Kidney epithelial cell (primary cell): Measurements from ENCODE around the gene HOXD8. TPM values are rescaled to one million over a fixed set of nuclear protein-coding genes. Genes with fewer than 3 reads are reported as not detected.

Experiments used
- DNase-seq: peaks from one replicate; pipeline ENCODE4 v3.0.0-alpha.2; 2010; ENCODE audit warnings: low read depth
- H3K27me3 ChIP-seq: 2 replicates; pipeline ENCODE4 v1.6.0; 2011; ENCODE audit warnings: low read length; ENCODE audit not compliant: control insufficient read depth, insufficient read depth
- H3K36me3 ChIP-seq: 2 replicates; pipeline ENCODE4 v1.5.1; 2011; ENCODE audit warnings: low read length; ENCODE audit not compliant: control insufficient read depth, insufficient read depth
- H3K4me3 ChIP-seq: 2 replicates; pipeline ENCODE4 v1.5.1; 2011; ENCODE audit warnings: low read depth, mild to moderate bottlenecking, control low read depth, low read length
- total RNA-seq: library from RNA; depleted of rRNA; stranded (reverse); fragments of >200 nt; gene quantifications from 2 replicates; pipeline ENCODE4 v1.2.3, GENCODE V29; 2015
- TF ChIP-seq, protein P1 (sequence below): IDR thresholded peaks from 2 replicates; pipeline ENCODE4 v1.5.1; 2011; ENCODE audit warnings: mild to moderate bottlenecking, moderate library complexity, low read length, control low read depth, inconsistent platforms; ENCODE audit not compliant: insufficient read depth, poor library complexity, severe bottlenecking

HOXD8 gene
- total RNA-seq, 1 donor from 2014 or later = 18.1 TPM

DNA sequence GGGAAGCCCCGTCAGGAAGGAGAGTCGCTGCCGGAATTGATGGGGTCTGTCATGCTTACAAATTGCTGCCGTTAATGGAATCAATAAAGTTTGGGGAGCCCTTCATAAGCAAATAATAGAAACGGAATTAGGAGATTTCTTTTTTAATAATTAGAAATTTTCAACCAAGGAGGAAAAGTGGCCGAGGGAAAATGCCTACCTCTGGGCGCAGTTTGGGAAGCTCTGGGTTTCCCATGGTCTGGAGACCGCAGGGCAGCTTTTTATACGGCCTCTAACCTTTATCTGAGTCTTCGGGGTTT, 47.0 kb upstream of the HOXD8 start:
- Histone ChIP-seq H3K36me3 (no peaks in the 10 kb centered on the region), H3K27me3 (peaks cover 91% of the 10 kb centered on the region), H3K4me3 (no peak overlapping the region)
- TF ChIP-seq, protein P1, sequence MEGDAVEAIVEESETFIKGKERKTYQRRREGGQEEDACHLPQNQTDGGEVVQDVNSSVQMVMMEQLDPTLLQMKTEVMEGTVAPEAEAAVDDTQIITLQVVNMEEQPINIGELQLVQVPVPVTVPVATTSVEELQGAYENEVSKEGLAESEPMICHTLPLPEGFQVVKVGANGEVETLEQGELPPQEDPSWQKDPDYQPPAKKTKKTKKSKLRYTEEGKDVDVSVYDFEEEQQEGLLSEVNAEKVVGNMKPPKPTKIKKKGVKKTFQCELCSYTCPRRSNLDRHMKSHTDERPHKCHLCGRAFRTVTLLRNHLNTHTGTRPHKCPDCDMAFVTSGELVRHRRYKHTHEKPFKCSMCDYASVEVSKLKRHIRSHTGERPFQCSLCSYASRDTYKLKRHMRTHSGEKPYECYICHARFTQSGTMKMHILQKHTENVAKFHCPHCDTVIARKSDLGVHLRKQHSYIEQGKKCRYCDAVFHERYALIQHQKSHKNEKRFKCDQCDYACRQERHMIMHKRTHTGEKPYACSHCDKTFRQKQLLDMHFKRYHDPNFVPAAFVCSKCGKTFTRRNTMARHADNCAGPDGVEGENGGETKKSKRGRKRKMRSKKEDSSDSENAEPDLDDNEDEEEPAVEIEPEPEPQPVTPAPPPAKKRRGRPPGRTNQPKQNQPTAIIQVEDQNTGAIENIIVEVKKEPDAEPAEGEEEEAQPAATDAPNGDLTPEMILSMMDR = no peak
- DNase-seq = no peak

GRCh38 chr2:176082824-176083751, 46.4 kb upstream of the HOXD8 start:
- no peak for DNase-seq
- Histone ChIP-seq H3K36me3 (no peaks in the 10 kb centered on the region), H3K4me3 (no peak overlapping the region), H3K27me3 (peaks cover 96% of the 10 kb centered on the region)
- TF ChIP-seq, protein P1 = no peak

DNA sequence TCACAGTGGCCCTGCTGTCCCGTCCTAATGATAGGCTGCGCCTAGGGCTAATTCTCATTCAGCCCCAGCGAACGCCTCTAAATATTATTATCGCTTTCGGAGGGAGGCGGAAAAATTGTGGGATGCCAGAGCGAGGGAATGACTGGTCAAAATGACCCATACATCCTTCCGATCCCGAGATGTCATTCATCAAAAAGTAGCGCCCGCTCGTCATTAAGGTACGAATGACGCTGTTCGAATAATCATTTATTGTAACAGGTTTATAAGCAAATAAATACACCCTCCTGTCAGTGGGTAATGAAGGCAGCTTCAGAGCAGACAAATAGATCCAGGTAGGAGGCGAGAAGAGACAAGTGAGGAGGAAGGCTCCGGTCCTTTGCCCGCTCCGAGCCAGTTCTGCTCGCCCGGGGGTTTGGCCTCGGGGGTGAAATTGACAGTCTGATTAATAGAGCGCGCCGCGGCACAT, 45.7 kb upstream of the HOXD8 start, which contains the start of gene EVX2:
Gene EVX2, minus strand, starts transcription at position 167 of the 466 bp plus-strand sequence. CDS start 186 bp downstream, outside the sequence.
- Histone ChIP-seq H3K27me3 (peaks cover 96% of the 10 kb centered on the region), H3K4me3 (no peak within 1 kb of the TSS), H3K36me3 (no peaks in the 10 kb centered on the region)
- TF ChIP-seq, protein P1 = no peak
- no peak for DNase-seq

DNA sequence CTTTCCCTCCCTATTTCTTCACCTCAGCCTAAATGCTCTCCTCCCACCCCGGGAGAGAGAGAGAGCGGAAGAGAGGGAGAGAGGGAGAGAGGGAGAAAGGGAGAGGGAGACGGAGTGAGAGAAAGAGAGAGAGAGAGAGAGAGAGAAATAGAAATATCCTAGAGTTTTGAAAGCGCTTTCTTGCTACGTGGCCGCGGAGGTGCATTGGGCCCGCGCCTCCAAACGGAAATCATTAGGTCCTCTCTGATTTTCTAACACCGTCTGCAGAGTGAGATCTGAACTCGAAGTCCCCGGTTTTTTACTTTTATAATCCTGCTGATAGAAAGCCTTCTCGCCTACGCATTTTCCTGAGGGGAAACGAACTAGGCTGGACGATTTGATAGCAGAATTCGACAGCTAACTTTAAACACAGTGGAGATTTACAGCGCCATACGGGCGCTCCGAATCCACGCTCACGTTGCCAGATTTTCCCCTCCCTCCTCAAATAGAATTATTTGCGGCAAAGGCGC, 44.8 kb upstream of the HOXD8 start:
- Histone ChIP-seq H3K27me3 (peaks cover 96% of the 10 kb centered on the region), H3K4me3 (no peak overlapping the region), H3K36me3 (no peaks in the 10 kb centered on the region)
- TF ChIP-seq, protein P1 = no peak
- no peak for DNase-seq

- H3K27me3 ChIP-seq = peaks cover 98% of the 10 kb centered on the region
Observed at GRCh38 chr2:176085120-176085788, 44.3 kb upstream of the HOXD8 start.

More at GRCh38 chr2:176085120-176085788, 44.3 kb upstream of the HOXD8 start:
- H3K4me3 ChIP-seq = no peak overlapping the region
- H3K36me3 ChIP-seq = no peaks in the 10 kb centered on the region
- no peak for DNase-seq
- TF ChIP-seq, protein P1 = no peak
